GM12875 (cell line): ENCODE results near the gene GLT8D2.

Source experiments
- H3K4me3 ChIP-seq: one replicate; pipeline ENCODE4 v1.5.1; 2011; ENCODE audit warnings: low read depth, low read length, control low read depth
- TF ChIP-seq, protein P1 (sequence below): IDR thresholded peaks from 2 replicates; pipeline ENCODE4 v1.5.1; 2011; ENCODE audit warnings: low read depth, mild to moderate bottlenecking, control low read depth, inconsistent platforms, low read length, moderate library complexity, borderline replicate concordance; ENCODE audit not compliant: insufficient read depth

The GLT8D2 gene, protein sequence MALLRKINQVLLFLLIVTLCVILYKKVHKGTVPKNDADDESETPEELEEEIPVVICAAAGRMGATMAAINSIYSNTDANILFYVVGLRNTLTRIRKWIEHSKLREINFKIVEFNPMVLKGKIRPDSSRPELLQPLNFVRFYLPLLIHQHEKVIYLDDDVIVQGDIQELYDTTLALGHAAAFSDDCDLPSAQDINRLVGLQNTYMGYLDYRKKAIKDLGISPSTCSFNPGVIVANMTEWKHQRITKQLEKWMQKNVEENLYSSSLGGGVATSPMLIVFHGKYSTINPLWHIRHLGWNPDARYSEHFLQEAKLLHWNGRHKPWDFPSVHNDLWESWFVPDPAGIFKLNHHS

GRCh38 chr12:104049903-104050356 lies at the start of gene GLT8D2:
Gene GLT8D2, minus strand, starts transcription at chr12:104050187. Its CDS starts 30,539 bp downstream, at chr12:104019648.
- TF ChIP-seq, protein P1, sequence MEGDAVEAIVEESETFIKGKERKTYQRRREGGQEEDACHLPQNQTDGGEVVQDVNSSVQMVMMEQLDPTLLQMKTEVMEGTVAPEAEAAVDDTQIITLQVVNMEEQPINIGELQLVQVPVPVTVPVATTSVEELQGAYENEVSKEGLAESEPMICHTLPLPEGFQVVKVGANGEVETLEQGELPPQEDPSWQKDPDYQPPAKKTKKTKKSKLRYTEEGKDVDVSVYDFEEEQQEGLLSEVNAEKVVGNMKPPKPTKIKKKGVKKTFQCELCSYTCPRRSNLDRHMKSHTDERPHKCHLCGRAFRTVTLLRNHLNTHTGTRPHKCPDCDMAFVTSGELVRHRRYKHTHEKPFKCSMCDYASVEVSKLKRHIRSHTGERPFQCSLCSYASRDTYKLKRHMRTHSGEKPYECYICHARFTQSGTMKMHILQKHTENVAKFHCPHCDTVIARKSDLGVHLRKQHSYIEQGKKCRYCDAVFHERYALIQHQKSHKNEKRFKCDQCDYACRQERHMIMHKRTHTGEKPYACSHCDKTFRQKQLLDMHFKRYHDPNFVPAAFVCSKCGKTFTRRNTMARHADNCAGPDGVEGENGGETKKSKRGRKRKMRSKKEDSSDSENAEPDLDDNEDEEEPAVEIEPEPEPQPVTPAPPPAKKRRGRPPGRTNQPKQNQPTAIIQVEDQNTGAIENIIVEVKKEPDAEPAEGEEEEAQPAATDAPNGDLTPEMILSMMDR, result no peak
- H3K4me3 ChIP-seq, result peak within 1 kb of the TSS; percentile 13

DNA sequence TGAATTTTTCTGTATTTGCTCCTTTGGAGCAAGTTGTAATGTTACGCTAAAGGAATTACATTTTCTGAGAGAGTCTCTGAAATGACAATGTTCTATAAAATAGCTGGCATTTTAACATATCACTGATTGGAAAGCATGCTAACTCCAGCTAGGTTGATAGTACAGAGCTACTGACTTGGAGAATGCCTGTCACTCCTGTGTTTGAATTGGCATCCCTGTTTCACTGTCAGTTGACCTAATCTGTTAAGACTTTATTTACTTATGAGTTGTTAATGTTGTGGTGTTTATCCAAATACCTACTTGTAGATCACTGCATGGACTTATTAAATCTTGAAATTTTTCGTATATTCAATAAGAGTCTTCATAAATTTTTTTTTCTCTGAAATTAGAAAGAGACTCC lies 48.0 kb upstream of the GLT8D2 start:
- H3K4me3 ChIP-seq, result no peak overlapping the region
- TF ChIP-seq, protein P1, result no peak

- TF ChIP-seq, protein P1, result no peak
- H3K4me3 ChIP-seq, result no peak overlapping the region
Observed at GRCh38 chr12:104095289-104095688, 45.3 kb upstream of the GLT8D2 start.

DNA sequence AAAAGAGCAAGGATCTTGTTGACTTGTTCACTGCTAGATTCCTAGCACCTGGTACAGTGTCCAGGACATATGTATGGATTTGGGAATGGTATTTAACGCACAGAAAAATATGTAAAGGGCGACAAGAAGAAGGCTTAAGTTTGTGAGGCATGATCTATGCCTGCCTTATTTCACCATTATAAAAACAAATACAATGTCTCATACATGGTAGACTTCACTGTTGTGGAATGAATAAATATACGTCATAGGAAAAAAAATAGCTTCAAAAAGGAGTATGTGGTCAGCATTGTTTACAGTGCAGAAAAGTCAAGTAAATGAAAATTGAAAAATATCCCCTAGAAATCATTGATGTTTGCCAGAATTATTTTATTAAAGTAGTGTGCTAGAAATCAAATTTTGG lies 44.3 kb upstream of the GLT8D2 start:
- TF ChIP-seq, protein P1, result no peak
- H3K4me3 ChIP-seq, result no peak overlapping the region

DNA sequence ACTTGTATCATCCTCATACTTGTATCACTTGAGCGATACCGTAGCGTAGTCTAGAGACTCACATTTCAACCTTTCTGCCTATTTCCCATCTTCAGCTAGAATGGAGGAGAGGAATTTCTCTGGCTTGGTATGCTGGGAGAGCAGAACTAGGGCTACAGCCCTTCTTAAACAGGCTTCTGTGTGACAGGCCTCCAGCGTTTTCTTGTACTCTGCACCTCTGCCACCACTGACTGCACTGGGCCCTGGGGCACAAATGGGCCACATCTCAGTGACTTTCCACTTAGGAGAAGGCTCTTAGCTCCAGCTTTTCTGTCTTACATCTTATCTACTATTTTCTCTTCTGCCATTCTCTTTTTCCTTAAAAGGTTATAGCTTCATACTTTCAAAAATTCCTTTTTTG lies 41.1 kb upstream of the GLT8D2 start:
- H3K4me3 ChIP-seq, result no peak overlapping the region
- TF ChIP-seq, protein P1, result no peak

DNA sequence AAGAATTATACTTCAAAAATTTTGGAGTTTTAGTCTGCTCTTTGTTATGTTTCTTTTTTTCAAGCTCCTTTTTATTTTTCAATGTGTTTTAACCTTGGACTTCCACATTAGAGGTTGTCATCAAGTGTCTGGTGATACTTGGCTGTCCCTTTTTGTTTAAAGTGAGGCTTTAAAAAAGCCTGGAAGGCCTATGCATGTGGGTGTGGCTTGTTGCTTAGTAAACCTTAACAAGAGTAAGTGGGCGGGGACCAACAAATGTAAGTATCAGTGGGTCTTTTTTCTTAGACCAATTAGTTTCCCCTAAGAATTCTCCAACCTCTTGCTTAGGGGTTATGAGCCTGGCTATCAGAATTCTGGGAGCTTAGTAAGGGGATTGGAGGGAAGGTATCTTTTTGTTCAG lies 40.7 kb upstream of the GLT8D2 start:
- H3K4me3 ChIP-seq, result no peak overlapping the region
- TF ChIP-seq, protein P1, result no peak
